Stimulated activated CD8-positive, alpha-beta memory T cell treated with anti-CD3 and anti-CD28 coated beads, Interleukin-15, amount 100 ng/mL, for 48 hours (primary cell): ENCODE results near the gene CACNA2D3.
"Not testable (repeated sequence)": the region's sequence is repeated elsewhere in the genome, so short reads cannot be mapped to it uniquely, and the experiment has no call there.

ENCODE experiments used
- DNase-seq, 2 donors: peaks; one replicate each; pipeline ENCODE4 v3.0.0-alpha.2; 2020; ENCODE audit warnings: low read depth in 2 of 2

Gene CACNA2D3

GRCh38 chr3:54122324-54123002, at the start of gene CACNA2D3:
Gene CACNA2D3, plus strand, starts transcription at chr3:54122552.
- DNase-seq, result no peak

DNA sequence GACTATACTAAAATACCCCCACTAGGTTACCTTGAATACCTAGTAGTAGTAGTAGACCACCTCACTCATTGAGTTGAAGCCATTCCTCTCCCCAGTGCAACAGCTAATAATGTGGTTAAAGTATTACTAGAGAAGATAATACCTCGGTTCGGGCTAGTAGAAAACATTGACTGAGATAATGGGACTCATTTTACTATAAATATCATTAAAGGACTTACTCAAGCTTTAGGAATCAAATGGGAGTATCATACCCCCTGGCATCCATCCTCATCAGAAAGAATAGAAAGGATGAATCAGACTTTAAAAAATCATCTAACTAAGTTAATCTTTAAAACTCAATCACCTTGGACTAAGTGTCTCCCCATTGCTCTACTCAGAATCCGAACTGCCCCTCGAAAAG, 49.0 kb upstream of the CACNA2D3 start:
- DNase-seq, result no peak

- DNase-seq, result no peak
These were observed 43.0 kb upstream of the CACNA2D3 start for GRCh38 chr3:54079314-54079713.

- DNase-seq, result no peak
These were observed 42.5 kb upstream of the CACNA2D3 start for GRCh38 chr3:54079730-54080325.

DNA sequence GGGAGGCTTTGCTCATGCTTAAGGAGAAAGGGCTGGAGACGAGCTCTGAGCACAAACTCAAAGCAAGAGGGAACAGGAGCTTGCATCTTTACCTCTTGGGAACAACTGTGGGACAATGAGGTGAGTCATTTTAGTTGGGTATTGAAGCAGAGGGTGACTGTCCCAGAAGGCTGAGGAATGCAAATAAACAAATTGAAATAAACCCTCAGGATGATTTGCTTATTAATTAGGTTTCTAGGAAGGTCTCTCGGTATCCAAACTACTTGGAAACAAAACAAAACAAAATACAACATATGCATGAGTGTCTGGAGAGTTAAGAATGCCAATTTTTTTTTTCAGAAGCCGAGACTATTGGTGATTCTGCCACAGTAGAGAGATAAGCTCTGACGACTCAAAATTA, 38.4 kb upstream of the CACNA2D3 start:
- DNase-seq, result no peak

- DNase-seq, result no peak
These were observed 36.4 kb upstream of the CACNA2D3 start for GRCh38 chr3:54085936-54086335.

- no peak for DNase-seq
These were observed 35.5 kb upstream of the CACNA2D3 start for GRCh38 chr3:54086652-54087405.

DNA sequence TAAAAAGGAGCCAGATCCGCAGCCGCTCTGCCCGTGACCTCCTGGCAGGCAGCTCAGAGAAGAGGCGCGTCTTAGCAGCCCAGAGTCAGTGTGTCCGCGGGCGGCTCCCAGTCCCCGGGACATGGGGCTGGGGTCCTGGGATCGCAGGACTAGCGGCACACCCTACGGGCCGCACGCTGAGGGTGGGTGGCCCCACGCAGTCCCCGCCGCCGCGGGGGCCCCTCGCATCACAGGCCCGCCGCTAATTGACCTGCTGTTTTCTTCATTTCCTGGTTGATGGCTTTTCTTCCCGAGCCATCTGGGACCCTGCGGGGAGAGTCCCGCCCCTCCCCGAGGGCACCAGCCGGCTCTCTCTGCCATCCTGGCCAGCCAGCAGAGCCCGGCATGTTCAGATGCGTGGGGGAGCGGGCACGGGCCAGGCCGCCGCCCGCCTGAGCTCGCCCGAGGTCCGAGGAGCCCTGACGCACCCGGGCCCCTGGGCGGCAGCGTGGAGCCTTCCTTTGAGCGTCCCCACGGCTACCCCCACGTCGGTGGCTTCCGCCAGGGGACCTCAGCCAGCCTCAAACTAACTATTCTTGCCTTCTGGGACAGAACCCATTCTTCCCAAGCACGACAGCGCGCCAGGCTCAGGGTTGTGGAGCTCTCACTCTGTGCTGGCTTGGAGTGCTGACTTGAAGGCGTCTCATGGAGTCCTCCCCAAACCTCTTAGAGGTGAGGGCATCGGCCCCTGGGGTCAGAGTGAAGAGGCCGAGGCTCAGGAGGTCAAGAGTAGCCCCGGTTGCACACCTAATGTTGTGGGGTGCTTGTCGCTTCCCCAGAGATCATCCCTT, 34.6 kb upstream of the CACNA2D3 start:
- DNase-seq, result no peak

- no peak for DNase-seq
These were observed 28.7 kb upstream of the CACNA2D3 start for GRCh38 chr3:54093491-54094248.

- DNase-seq, result no peak
These were observed 27.4 kb upstream of the CACNA2D3 start for GRCh38 chr3:54094926-54095325.

- no peak for DNase-seq
These were observed 23.0 kb upstream of the CACNA2D3 start for GRCh38 chr3:54099381-54099780.

DNA sequence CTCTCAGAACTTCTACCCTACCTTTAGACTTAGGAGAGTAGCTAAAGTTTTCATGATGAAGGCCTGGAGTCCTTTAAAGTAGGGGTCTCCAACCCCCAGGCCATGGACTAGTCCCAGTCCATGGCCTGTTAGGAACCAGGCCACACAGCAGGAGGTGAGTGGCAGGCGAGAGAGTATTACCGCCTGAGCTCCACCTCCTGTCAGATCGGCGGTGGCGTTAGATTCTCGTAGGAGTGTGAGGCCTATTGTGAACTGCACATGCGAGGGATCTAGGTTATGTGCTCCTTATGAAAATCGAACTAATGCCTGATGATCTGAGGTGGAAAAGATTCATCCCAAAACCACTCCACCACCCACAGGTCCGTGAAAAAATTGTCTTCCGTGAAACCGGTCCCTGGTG, 18.3 kb upstream of the CACNA2D3 start:
- no peak for DNase-seq

DNA sequence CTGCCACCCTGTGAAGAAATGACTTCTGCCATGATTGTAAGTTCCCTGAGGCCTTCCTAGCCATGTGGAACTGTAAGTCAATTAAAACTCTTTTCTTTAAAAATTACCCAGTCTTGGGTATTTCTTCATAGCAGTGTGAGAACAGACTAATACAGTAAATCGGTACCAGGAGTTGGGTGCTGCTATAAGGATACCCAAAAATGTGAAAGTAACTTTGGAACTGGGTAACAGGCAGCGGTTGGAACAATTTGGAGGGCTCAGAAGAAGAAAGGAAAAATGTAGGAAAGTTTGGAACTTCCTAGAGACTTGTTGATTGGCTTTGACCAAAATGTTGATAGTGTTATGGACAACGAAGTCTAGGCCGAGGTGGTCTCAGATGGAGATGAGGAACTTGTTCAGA, 6.2 kb upstream of the CACNA2D3 start:
- not testable (repeated sequence) for DNase-seq

DNA sequence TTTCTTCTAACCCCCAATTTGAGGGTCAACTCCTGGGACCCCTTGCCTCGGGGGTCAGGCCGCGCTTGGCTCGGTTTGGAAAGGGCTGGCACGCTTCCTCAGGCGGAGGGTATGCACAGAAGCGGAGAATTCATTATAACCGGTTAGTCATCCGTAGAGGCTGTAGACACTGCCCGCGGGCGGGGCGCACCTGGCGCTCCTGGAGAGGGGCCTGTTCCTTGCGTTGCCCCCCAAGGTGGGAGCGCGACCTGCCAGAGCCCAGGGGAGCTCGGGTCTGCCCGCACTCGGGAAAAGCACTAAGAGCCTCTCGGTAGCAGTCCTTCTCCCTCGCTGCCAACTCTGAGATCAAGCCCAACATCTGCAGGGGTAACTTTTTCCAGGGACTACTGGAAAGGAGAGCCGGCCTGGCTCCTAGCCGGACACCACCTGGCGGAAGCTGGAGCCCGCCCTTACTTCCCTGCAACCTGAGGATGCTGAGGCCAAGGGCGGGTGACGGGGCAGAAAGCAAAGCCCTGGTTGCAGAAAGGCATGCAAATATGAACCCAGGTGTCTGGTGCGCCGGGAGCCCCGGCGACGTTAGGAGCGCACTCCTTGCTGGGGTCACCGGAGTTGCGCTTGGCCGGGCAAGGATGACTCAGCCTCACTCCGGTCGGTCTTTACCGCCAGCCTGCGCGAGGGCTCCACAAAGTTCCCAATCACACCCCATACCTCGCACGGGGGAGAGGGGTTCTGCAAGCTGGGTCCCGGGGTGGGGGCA, 1.5 kb upstream of the CACNA2D3 start:
- DNase-seq, result no peak

GRCh38 chr3:54121414-54122323, 683 bp upstream of the CACNA2D3 start:
- no peak for DNase-seq

DNA sequence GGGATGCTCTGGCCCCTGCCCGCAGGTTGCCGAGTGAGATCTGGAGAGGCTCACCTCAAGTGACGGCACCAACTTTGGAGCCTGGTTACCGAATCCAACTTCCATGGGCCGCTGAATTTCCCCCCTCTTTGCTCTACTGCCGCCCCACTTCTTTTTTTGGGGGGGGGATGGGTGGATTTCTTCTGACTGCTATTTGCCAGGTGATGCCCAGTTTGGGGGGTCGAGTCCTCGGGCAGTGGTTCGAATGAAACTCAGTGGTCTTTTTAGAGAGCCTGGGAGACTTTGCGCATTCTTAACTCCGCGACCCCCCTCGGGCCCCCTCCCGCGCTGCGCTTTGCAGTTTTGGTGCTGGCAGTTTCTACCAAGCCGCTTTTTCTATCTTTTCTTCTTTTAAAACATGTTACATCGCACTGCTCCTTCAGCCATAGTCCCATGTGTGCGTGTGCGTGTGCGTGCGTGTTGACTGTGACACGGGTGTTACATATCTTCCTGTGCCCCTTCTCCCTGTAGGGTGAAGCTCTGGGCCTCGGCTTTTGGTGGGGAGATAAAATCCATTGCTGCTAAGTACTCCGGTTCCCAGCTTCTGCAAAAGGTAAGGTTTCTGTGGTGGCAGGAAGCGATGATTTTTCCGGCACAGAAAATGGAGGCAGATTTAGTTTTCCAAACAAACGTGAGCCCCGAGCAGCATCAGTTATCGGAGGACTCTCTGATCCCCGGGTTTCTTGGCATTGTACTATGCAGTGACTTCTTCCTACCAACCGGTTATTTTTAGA, 837 bp downstream of the CACNA2D3 start:
- no peak for DNase-seq

DNA sequence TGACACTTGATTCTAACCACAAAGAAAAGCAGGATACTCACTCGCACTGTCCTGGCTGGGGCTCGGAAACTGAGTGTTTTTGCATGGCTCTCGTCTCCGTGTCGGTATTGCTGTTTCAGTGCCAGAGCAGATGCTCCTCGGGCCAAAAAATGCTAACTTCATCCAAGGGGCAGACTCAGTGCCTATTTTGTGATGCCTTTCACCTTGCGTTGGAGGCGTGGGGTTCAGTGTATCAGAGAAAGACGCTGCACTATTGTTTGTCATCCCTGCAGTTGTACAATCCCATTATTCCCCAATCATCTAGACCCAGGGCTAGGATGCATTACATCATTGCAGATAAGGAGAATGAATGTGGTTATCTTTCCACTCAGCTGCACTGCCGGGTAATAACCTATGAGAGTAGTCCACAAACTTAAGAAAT, 1.4 kb downstream of the CACNA2D3 start:
- DNase-seq, result no peak

- no peak for DNase-seq
These were observed 2.9 kb downstream of the CACNA2D3 start for GRCh38 chr3:54125300-54125699.

DNA sequence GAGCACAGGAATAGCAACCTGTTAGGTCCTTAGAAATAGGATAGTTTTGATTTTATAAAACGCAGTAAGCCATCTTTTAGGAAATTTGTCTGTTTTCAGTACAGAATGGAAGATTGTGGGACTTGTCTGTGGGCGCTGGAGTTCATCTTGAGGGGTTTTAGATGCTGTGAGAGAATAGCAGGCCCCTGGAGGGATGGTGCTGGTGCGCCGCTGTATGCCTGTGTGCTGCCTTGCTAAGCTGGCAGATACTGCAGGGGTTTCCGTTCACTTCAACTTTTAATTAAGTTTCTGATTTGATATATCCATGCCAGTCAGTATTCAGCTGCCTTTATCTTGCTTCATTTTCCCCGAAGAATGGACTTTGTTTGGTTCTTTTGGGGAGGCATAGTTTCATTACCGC, 4.2 kb downstream of the CACNA2D3 start:
- no peak for DNase-seq
